Gastrocnemius medialis (tissue), 4 donors: Measurements from ENCODE around the gene CAMTA1. TPM values are rescaled to one million over a fixed set of nuclear protein-coding genes. Genes with fewer than 3 reads are reported as not detected.

Experiments
- ATAC-seq, 2 donors: fragments of 150-250 bp; one replicate each; pipeline ENCODE4 v1.9.1; 2016
- DNase-seq, 2 donors: peaks; one replicate each; pipeline ENCODE4 v3.0.0-alpha.2; 2019
- H3K27ac ChIP-seq, 4 donors: fragments of 200-600 bp; sonication (generic); 1 replicate in 1 of 4; 2 replicates in 3 of 4; pipeline ENCODE4 v1.5.1; 2016 to 2018; ENCODE audit warnings: mild to moderate bottlenecking in 2 of 4, moderate library complexity in 1 of 4
- H3K27me3 ChIP-seq, 3 donors: fragments of 200-600 bp; sonication (generic) in 2 of 3; 1 replicate in 1 of 3; 2 replicates in 2 of 3; pipeline versions ENCODE4 v1.5.1 to v1.6.0; 2016 to 2019; ENCODE audit warnings: mild to moderate bottlenecking in 1 of 3, moderate library complexity in 1 of 3
- H3K36me3 ChIP-seq, 2 donors: fragments of 200-600 bp; sonication (generic) in 1 of 2; one replicate each; pipeline ENCODE4 v1.5.1; 2017 to 2018
- H3K4me1 ChIP-seq, 2 donors: fragments of 200-600 bp; sonication (generic) in 1 of 2; one replicate each; pipeline ENCODE4 v1.5.1; 2016 to 2017; ENCODE audit warnings: mild to moderate bottlenecking in 2 of 2
- H3K4me3 ChIP-seq, 4 donors: fragments of 200-600 bp; sonication (generic) in 3 of 4; 1 replicate in 1 of 4; 2 replicates in 3 of 4; pipeline ENCODE4 v1.5.1; 2016 to 2019; ENCODE audit warnings: mild to moderate bottlenecking in 2 of 4
- H3K9me3 ChIP-seq, 3 donors: fragments of 200-600 bp; sonication (generic) in 2 of 3; 1 replicate in 1 of 3; 2 replicates in 2 of 3; pipeline ENCODE4 v1.5.1; 2016 to 2019
- POLR2A ChIP-seq, 2 donors: fragments of 450-650 bp; IDR thresholded peaks; one replicate each; pipeline ENCODE4 v1.6.1; 2017; ENCODE audit warnings: antibody characterized with exemption in 2 of 2, mild to moderate bottlenecking in 2 of 2, moderate library complexity in 2 of 2
- in situ Hi-C, 4 donors: fragments of 200-750 bp; cut with MboI; loops; one replicate each; pipeline versions ENCODE4 v1.15.0 to v1.8.0; 2017; ENCODE audit warnings: low sequenced_read_pairs in 4 of 4
- intact Hi-C: fragments of 100-400 bp; cut with DNase I; formaldehyde crosslinking; loops from one replicate; pipeline ENCODE4 v1.15.1; 2023; ENCODE audit warnings: low total_unique reads
- total RNA-seq, 4 donors: library from RNA; depleted of rRNA; stranded (reverse); fragments of >200 nt; gene quantifications; one replicate each; pipeline versions ENCODE4 v1.1.0 to v1.2.3, GENCODE V29; 2016
- TF ChIP-seq, protein P1 (sequence below), 5 experiments: fragments of 450-650 bp in 3 of 5; fragments of 200-600 bp in 2 of 5; sonication (generic) in 2 of 5; IDR thresholded peaks in 4 of 5; conservative IDR thresholded peaks in 1 of 5; 1 replicate in 4 of 5; 2 replicates in 1 of 5; pipeline ENCODE4 v1.5.1; 2016 to 2019; ENCODE audit warnings: antibody characterized with exemption in 5 of 5, mild to moderate bottlenecking in 3 of 5, moderate library complexity in 3 of 5

Gene CAMTA1
- total RNA-seq, 4 donors from 2014 or later = 60.5 to 113 (median 70.4) TPM

DNA sequence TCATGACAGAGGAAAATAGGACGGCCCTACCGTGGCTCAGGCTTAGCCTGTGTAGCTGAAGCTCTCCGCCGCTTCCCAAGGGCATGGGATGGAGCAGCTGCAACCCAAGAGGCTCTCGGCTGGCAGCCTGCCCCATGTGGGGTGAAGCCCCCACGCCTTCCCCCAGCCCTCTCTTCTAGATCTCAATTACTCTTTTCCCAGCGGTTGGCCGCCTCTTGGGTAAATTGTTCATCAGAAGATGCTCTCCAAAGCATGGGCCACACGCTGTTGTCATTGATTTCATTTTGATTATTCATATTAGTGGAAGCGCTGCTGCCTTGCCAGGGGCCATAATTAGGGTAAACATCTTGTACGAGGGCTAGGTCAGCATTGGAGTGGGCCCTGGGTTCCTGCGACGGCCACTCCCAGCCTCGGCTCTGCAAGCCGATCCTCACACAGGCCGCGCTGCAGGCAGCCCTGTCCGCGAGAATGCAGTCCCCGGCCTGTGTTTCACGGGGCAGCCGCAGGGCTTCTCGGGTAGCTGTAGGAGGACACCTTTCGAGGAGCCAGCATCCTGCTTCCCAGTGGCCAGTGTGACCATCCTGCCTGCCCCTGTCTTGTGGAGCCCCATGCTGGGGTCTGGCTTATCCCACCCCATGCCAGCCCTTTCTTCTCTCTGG lies 871.4 kb downstream of the CAMTA1 start:
- Histone ChIP-seq H3K27ac (no peak overlapping the region), H3K9me3 (no peaks in the 10 kb centered on the region), H3K36me3 (no peaks in the 10 kb centered on the region), H3K27me3 (no peaks in the 10 kb centered on the region), H3K4me1 (no peaks in the 10 kb centered on the region), H3K4me3 (no peak overlapping the region)
- DNase-seq (no peak), ATAC-seq (no peak)
- no peak for TF ChIP-seq POLR2A (IDR thresholded peaks at IDR 0.05)
- TF ChIP-seq, protein P1, sequence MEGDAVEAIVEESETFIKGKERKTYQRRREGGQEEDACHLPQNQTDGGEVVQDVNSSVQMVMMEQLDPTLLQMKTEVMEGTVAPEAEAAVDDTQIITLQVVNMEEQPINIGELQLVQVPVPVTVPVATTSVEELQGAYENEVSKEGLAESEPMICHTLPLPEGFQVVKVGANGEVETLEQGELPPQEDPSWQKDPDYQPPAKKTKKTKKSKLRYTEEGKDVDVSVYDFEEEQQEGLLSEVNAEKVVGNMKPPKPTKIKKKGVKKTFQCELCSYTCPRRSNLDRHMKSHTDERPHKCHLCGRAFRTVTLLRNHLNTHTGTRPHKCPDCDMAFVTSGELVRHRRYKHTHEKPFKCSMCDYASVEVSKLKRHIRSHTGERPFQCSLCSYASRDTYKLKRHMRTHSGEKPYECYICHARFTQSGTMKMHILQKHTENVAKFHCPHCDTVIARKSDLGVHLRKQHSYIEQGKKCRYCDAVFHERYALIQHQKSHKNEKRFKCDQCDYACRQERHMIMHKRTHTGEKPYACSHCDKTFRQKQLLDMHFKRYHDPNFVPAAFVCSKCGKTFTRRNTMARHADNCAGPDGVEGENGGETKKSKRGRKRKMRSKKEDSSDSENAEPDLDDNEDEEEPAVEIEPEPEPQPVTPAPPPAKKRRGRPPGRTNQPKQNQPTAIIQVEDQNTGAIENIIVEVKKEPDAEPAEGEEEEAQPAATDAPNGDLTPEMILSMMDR (IDR thresholded peaks at IDR 0.05 in 4 of 5, conservative IDR thresholded peaks at IDR 0.05 in 1 of 5) = no peak
- in situ Hi-C loops (loop anchor here in 3 of 4 donors (25.0 kb wide), 1 partner anchor 256 kb away; no protein-coding TSS in a partner anchor), intact Hi-C loops (no loop called here)

- DNase-seq (no peak), ATAC-seq (no peak)
- Histone ChIP-seq H3K4me3 (no peak overlapping the region), H3K9me3 (no peaks in the 10 kb centered on the region), H3K27me3 (no peaks in the 10 kb centered on the region), H3K4me1 (no peaks in the 10 kb centered on the region), H3K27ac (no peak overlapping the region), H3K36me3 (no peaks in the 10 kb centered on the region)
- in situ Hi-C loops = loop anchor here in 3 of 4 donors (25.0 kb wide), 1 partner anchor 255 kb away; no protein-coding TSS in a partner anchor
- no peak for TF ChIP-seq POLR2A (IDR thresholded peaks at IDR 0.05)
- TF ChIP-seq, protein P1 (IDR thresholded peaks at IDR 0.05 in 4 of 5, conservative IDR thresholded peaks at IDR 0.05 in 1 of 5) = no peak
- intact Hi-C loops = no loop called here
These were observed 872.2 kb downstream of the CAMTA1 start for GRCh38 chr1:7657287-7658016.

- no peak for ATAC-seq
These were observed 872.8 kb downstream of the CAMTA1 start for GRCh38 chr1:7658099-7658498.

GRCh38 chr1:7659514-7659913 lies 874.3 kb downstream of the CAMTA1 start:
- DNase-seq = no peak
- Histone ChIP-seq H3K4me1 (no peaks in the 10 kb centered on the region), H3K27ac (no peak overlapping the region), H3K36me3 (no peaks in the 10 kb centered on the region), H3K4me3 (no peak overlapping the region), H3K27me3 (no peaks in the 10 kb centered on the region), H3K9me3 (no peaks in the 10 kb centered on the region)
- no peak for TF ChIP-seq POLR2A (IDR thresholded peaks at IDR 0.05)
- TF ChIP-seq, protein P1 (IDR thresholded peaks at IDR 0.05 in 4 of 5, conservative IDR thresholded peaks at IDR 0.05 in 1 of 5) = no peak
- ATAC-seq = no peak
- in situ Hi-C loops = loop anchor here in 3 of 4 donors (25.0 kb wide), 1 partner anchor 253 kb away; no protein-coding TSS in a partner anchor
- intact Hi-C loops = no loop called here

More at GRCh38 chr1:7658099-7658498, 872.8 kb downstream of the CAMTA1 start:
- TF ChIP-seq, protein P1 (IDR thresholded peaks at IDR 0.05 in 4 of 5, conservative IDR thresholded peaks at IDR 0.05 in 1 of 5) = no peak
- TF ChIP-seq POLR2A (IDR thresholded peaks at IDR 0.05) = no peak
- no peak for DNase-seq
- in situ Hi-C loops = loop anchor here in 3 of 4 donors (25.0 kb wide), 1 partner anchor 254 kb away; no protein-coding TSS in a partner anchor
- Histone ChIP-seq H3K36me3 (no peaks in the 10 kb centered on the region), H3K4me3 (no peak overlapping the region), H3K27me3 (no peaks in the 10 kb centered on the region), H3K4me1 (no peaks in the 10 kb centered on the region), H3K27ac (no peak overlapping the region), H3K9me3 (no peaks in the 10 kb centered on the region)
- intact Hi-C loops = no loop called here
